Pancreas (tissue), 10 donors: Measurements from ENCODE around the gene KIAA0753. TPM values are rescaled to one million over a fixed set of nuclear protein-coding genes. Genes with fewer than 3 reads are reported as not detected.

Experiments
- ATAC-seq, 4 donors: fragments of 200-7000 bp; cut with Tn5 transposase; one replicate each; pipeline versions ENCODE4 v1.8.0 to v1.9.1; 2020; ENCODE audit warnings: mild to moderate bottlenecking in 4 of 4, moderate library complexity in 4 of 4
- DNase-seq, 6 donors: peaks; one replicate each; pipeline ENCODE4 v3.0.0-alpha.2; 2020
- FAIRE-seq: peaks from 2 replicates; lab custom pipeline; 2012; peaks lifted over from hg19 to GRCh38; lab: Jason Lieb, UNC
- H3K27ac ChIP-seq, 4 donors: fragments of 200-600 bp; sonication (generic); 1 replicate in 3 of 4; 2 replicates in 1 of 4; pipeline versions ENCODE4 v1.5.0 to v1.8.0; 2020
- H3K27me3 ChIP-seq, 4 donors: fragments of 200-600 bp; one replicate each; pipeline ENCODE4 v1.8.0; 2021
- H3K36me3 ChIP-seq, 3 donors: fragments of 200-600 bp; sonication (generic) in 1 of 3; one replicate each; pipeline versions ENCODE4 v1.5.0 to v1.8.0; 2020 to 2021
- H3K4me1 ChIP-seq, 3 donors: fragments of 200-600 bp; one replicate each; pipeline ENCODE4 v1.8.0; 2021
- H3K4me3 ChIP-seq, 4 donors: fragments of 200-600 bp; sonication (generic) in 2 of 4; one replicate each; pipeline versions ENCODE4 v1.5.0 to v1.8.0; 2020 to 2021
- H3K9me3 ChIP-seq, 4 donors: fragments of 200-600 bp; one replicate each; pipeline ENCODE4 v1.8.0; 2021
- WGBS, 2 donors: extraction: QIAGEN DNeasy Blood & Tissue Kit; methylation state at CpG; one replicate each; pipeline ENCODE4 v1.1.7; 2013; 5-methylcytosine and 5-hydroxymethylcytosine counted together
- intact Hi-C, 3 donors: fragments of 100-400 bp; cut with DNase I; formaldehyde crosslinking; loops; one replicate each; pipeline versions ENCODE4 v1.11.1 to v1.14.2; 2022
- polyA plus RNA-seq, 2 donors: library from polyadenylated mRNA; stranded (reverse); fragments of 200-250 nt; gene quantifications; one replicate each; pipeline ENCODE4 v1.2.3, GENCODE V29; 2013
- total RNA-seq, 6 donors: library from RNA; stranded (reverse); fragmentation: NEBNext Ultra II Directional in 4 of 6; extraction: Animal tissue kit (Norgen Biotek cat#: 25700) in 4 of 6; gene quantifications; one replicate each; pipeline versions ENCODE4 v1.2.1 to v1.2.4, GENCODE V29; 2021 to 2023
- TF ChIP-seq, protein P1 (sequence below), 4 donors: fragments of 200-600 bp; sonication (generic) in 3 of 4; IDR thresholded peaks; one replicate each; pipeline versions ENCODE4 v1.5.0 to v1.8.0; 2021; ENCODE audit warnings: antibody characterized with exemption in 4 of 4
- donor health status: healthy with polysubstance abuse.
- donor health status: DM: no; HTN: no; CAD: no; lungs with moderate emphysema.
- donor health status: DM: no; HTN: no; CAD: no.
- donor health status: control.
- donor health status: control.
- donor health status: Bipolar disorder and iron deficiency.
- donor health status: DM: yes; HTN: yes; CAD: no.
- donor health status: DM: no; HTN: no; CAD: no.
- donor health status: DM: no; HTN: no; CAD: no.
- donor health status: DM: yes; HTN: yes; CAD: no.

KIAA0753 gene
- total and polyA plus RNA-seq, 8 donors: 4.4 to 10.6 (median 6.0) TPM

- H3K9me3 ChIP-seq: no peaks in the 10 kb centered on the region
- no peak overlapping the region for H3K4me3 ChIP-seq
- intact Hi-C loops: no loop called here
- no peaks in the 10 kb centered on the region for H3K27me3 ChIP-seq
- FAIRE-seq (no peak), DNase-seq (no peak), ATAC-seq (no peak)
- no peaks in the 10 kb centered on the region for H3K36me3 ChIP-seq
- no peaks in the 10 kb centered on the region for H3K4me1 ChIP-seq
- no peak overlapping the region for H3K27ac ChIP-seq
- TF ChIP-seq, protein P1, sequence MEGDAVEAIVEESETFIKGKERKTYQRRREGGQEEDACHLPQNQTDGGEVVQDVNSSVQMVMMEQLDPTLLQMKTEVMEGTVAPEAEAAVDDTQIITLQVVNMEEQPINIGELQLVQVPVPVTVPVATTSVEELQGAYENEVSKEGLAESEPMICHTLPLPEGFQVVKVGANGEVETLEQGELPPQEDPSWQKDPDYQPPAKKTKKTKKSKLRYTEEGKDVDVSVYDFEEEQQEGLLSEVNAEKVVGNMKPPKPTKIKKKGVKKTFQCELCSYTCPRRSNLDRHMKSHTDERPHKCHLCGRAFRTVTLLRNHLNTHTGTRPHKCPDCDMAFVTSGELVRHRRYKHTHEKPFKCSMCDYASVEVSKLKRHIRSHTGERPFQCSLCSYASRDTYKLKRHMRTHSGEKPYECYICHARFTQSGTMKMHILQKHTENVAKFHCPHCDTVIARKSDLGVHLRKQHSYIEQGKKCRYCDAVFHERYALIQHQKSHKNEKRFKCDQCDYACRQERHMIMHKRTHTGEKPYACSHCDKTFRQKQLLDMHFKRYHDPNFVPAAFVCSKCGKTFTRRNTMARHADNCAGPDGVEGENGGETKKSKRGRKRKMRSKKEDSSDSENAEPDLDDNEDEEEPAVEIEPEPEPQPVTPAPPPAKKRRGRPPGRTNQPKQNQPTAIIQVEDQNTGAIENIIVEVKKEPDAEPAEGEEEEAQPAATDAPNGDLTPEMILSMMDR (IDR thresholded peaks at IDR 0.05): no peak
Measured at GRCh38 chr17:6561446-6561845, 79.1 kb downstream of the KIAA0753 start.

GRCh38 chr17:6560496-6560895, 80.0 kb downstream of the KIAA0753 start:
- WGBS, 2 donors: 75 to 84% methylated on average over 3 of the region's 3 CpGs
- TF ChIP-seq, protein P1 (IDR thresholded peaks at IDR 0.05): no peak
- H3K27ac ChIP-seq: no peak overlapping the region
- no peaks in the 10 kb centered on the region for H3K36me3 ChIP-seq
- H3K27me3 ChIP-seq: no peaks in the 10 kb centered on the region
- H3K4me3 ChIP-seq: no peak overlapping the region
- no peaks in the 10 kb centered on the region for H3K4me1 ChIP-seq
- no peaks in the 10 kb centered on the region for H3K9me3 ChIP-seq
- no peak for FAIRE-seq
- intact Hi-C loops: no loop called here
- no peak for DNase-seq
- ATAC-seq: no peak

DNA sequence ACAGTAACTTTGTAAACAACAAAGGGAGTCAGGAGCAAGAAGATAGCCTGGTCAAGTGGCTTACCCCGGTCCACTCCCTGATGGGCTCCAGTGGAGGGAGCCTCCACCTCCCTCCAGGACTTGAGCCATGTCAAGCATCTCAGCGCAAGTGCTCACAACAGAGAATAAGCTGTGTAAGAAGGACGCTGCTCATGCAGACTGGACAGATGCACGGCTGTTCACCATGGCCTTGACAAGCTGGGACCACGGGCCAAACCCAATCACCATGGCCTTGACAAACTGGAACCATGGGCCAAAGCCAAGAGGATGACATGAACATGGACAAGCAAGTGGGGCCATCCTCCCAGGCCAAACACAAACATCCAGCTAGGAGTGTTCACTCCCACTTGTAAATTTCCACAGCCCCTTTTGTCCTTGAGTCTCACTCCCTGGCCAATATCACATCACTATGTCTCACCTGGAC, 80.7 kb downstream of the KIAA0753 start:
- Histone ChIP-seq H3K4me3 (no peak overlapping the region), H3K9me3 (no peaks in the 10 kb centered on the region), H3K36me3 (no peaks in the 10 kb centered on the region), H3K27me3 (no peaks in the 10 kb centered on the region), H3K4me1 (no peaks in the 10 kb centered on the region), H3K27ac (no peak overlapping the region)
- TF ChIP-seq, protein P1 (IDR thresholded peaks at IDR 0.05): no peak
- intact Hi-C loops: no loop called here
- ATAC-seq (no peak), FAIRE-seq (no peak), DNase-seq (peak in 2 of 6 donors; percentile 20 to 37)
- 77 to 78% methylated on average over 5 of the region's 5 CpGs for WGBS, 2 donors

DNA sequence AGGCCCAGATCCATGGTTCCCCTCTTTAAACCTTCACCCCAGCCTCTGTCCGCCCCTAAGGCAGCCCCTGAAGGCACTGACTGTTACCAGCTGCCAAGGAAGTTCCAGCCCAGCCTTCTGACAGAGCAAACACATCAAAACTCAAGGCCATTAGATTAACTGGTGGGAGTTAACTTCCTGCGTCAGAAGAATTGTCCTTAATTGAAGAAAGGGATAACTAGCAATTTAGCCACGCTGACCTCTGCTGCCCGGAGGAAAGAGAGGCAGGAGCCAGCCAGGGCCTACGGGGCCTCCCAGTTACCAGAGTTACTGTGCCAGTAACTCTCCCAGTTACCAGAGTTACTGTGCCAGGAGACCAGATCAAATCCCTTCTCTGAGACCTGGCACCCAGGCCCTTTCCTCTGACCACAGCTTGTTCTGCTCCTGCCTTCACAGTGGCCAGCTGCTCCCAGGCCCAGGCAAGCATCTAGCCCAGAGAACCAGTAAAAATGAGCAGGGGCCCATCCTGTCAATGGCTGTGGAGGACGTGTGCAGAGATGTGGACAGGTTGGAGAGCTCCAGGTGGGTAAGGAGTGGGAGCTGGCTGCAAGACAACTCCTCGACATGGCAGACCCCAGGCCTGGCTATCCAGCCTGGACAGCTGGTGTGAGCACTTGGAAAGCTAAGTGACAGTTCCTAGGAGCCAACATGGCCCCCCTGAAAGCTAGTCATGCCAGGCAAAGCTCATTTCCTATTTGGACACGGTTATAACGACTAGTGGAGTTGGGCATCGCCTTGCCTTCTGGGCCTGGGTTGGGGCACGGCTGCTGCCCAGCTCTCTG, 81.4 kb downstream of the KIAA0753 start:
- WGBS, 2 donors: 74 to 80% methylated on average over 11 of the region's 11 CpGs
- DNase-seq: peak in 2 of 6 donors; percentile 19 to 31
- Histone ChIP-seq H3K9me3 (no peaks in the 10 kb centered on the region), H3K36me3 (no peaks in the 10 kb centered on the region), H3K4me3 (no peak overlapping the region), H3K4me1 (no peaks in the 10 kb centered on the region), H3K27ac (no peak overlapping the region), H3K27me3 (no peaks in the 10 kb centered on the region)
- FAIRE-seq: no peak
- TF ChIP-seq, protein P1 (IDR thresholded peaks at IDR 0.05): no peak
- no peak for ATAC-seq
- intact Hi-C loops: no loop called here

GRCh38 chr17:6558276-6558675, 82.2 kb downstream of the KIAA0753 start:
- no peak for FAIRE-seq
- no peak overlapping the region for H3K27ac ChIP-seq
- TF ChIP-seq, protein P1 (IDR thresholded peaks at IDR 0.05): no peak
- H3K9me3 ChIP-seq: no peaks in the 10 kb centered on the region
- 88 to 90% methylated on average over 6 of the region's 6 CpGs for WGBS, 2 donors
- no peak overlapping the region for H3K4me3 ChIP-seq
- no peaks in the 10 kb centered on the region for H3K27me3 ChIP-seq
- no peaks in the 10 kb centered on the region for H3K36me3 ChIP-seq
- H3K4me1 ChIP-seq: no peaks in the 10 kb centered on the region
- no peak for ATAC-seq
- intact Hi-C loops: no loop called here
- peak in 1 of 6 donors; percentile 27 for DNase-seq
